ENCODE measurements around the gene KRTAP5-1.

KRTAP5-1 gene

GRCh38 chr11:1567052-1567720, 17.9 kb downstream of the KRTAP5-1 start:
- no peak for TF ChIP-seq CTCF (IDR thresholded peaks at IDR 0.05; ENCODE audit: insufficient read depth, low read length, poor library complexity, severe bottlenecking)
- H3K36me3 ChIP-seq (ENCODE audit: control insufficient read depth, insufficient read depth, low read length) = no peaks in the 10 kb centered on the region
- H3K4me3 ChIP-seq (replicated peaks; ENCODE audit: low read depth, low read length) = no peak overlapping the region
- no peak for DNase-seq (ENCODE audit: extremely low read depth, insufficient read length)
- no peaks in the 10 kb centered on the region; the same call in none of the 2 replicates for H3K27me3 ChIP-seq (replicated peaks; ENCODE audit: control insufficient read depth, insufficient read depth, low read length)

GRCh38 chr11:1566381-1567051, 18.6 kb downstream of the KRTAP5-1 start:
- Histone ChIP-seq H3K36me3 (ENCODE audit: control insufficient read depth, insufficient read depth, low read length) (no peaks in the 10 kb centered on the region), H3K27me3 (replicated peaks; ENCODE audit: control insufficient read depth, insufficient read depth, low read length) (no peaks in the 10 kb centered on the region; the same call in none of the 2 replicates), H3K4me3 (replicated peaks; ENCODE audit: low read depth, low read length) (no peak overlapping the region)
- peak; percentile 36 for TF ChIP-seq CTCF (IDR thresholded peaks at IDR 0.05; ENCODE audit: insufficient read depth, low read length, poor library complexity, severe bottlenecking)
- DNase-seq (ENCODE audit: extremely low read depth, insufficient read length) = no peak

GRCh38 chr11:1565904-1566247, 19.2 kb downstream of the KRTAP5-1 start:
- H3K27me3 ChIP-seq (replicated peaks; ENCODE audit: control insufficient read depth, insufficient read depth, low read length) = no peaks in the 10 kb centered on the region; the same call in none of the 2 replicates
- DNase-seq (ENCODE audit: extremely low read depth, insufficient read length) = no peak
- TF ChIP-seq CTCF (IDR thresholded peaks at IDR 0.05; ENCODE audit: insufficient read depth, low read length, poor library complexity, severe bottlenecking) = no peak
- H3K4me3 ChIP-seq (replicated peaks; ENCODE audit: low read depth, low read length) = no peak overlapping the region
- no peaks in the 10 kb centered on the region for H3K36me3 ChIP-seq (ENCODE audit: control insufficient read depth, insufficient read depth, low read length)

GRCh38 chr11:1565173-1565903, 19.7 kb downstream of the KRTAP5-1 start:
- Histone ChIP-seq H3K27me3 (replicated peaks; ENCODE audit: control insufficient read depth, insufficient read depth, low read length) (no peaks in the 10 kb centered on the region; the same call in none of the 2 replicates), H3K36me3 (ENCODE audit: control insufficient read depth, insufficient read depth, low read length) (no peaks in the 10 kb centered on the region), H3K4me3 (replicated peaks; ENCODE audit: low read depth, low read length) (no peak overlapping the region)
- TF ChIP-seq CTCF (IDR thresholded peaks at IDR 0.05; ENCODE audit: insufficient read depth, low read length, poor library complexity, severe bottlenecking) = no peak
- no peak for DNase-seq (ENCODE audit: extremely low read depth, insufficient read length)

GRCh38 chr11:1564535-1565172, 20.4 kb downstream of the KRTAP5-1 start:
- no peak for DNase-seq (ENCODE audit: extremely low read depth, insufficient read length)
- H3K27me3 ChIP-seq (replicated peaks; ENCODE audit: control insufficient read depth, insufficient read depth, low read length) = no peaks in the 10 kb centered on the region; the same call in none of the 2 replicates
- no peak overlapping the region for H3K4me3 ChIP-seq (replicated peaks; ENCODE audit: low read depth, low read length)
- TF ChIP-seq CTCF (IDR thresholded peaks at IDR 0.05; ENCODE audit: insufficient read depth, low read length, poor library complexity, severe bottlenecking) = no peak
- H3K36me3 ChIP-seq (ENCODE audit: control insufficient read depth, insufficient read depth, low read length) = no peaks in the 10 kb centered on the region

All from GM06990 (cell line).